ENCODE results near the gene PSMA7.
"Not testable (repeated sequence)": the region's sequence is repeated elsewhere in the genome, so short reads cannot be mapped to it uniquely, and the experiment has no call there.

Gene PSMA7

DNA sequence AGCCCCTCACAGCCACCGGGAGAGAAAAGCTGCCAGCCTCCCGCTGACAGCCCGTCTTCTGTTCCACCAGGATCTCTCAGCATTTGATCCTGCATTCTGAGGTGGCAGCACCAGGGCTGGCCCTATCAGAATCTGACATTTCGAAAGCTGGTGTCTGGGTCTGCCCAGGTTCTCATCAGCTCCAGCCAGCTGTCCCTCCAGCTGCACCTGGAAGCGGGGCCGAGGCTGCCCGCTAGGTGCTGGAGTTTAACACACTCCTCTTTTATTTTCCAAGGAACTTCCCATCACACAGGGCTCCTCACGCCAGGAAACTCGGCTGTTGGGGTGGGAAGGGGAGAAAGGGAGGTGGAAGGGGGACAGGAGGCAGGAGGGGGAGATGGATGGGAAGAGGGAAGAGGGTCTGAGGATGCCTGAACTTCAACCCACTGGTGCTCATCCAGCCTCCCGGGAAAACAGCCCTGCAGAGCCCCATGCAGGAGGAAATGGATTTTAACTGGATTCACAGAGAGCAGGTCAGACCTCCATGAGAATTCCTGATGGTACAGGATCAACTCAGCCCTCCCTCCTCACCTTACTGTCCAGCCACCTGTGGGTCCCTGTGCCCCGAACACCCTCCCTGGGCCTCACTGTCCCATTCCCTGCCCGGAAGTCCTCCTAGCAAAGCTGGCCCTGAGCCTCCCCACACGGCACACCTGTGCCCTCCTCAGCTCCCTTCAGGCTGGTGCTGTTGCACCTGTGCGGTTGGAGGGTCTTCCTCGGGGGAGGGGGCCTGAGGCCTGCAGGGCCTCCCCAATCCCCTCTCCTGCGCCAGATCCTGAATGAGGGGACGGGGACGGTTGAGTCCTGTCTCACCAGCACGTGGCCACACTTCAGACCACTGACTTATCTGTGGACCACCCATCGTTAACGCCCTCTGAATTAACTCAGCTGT, 24.8 kb downstream of the PSMA7 start:
- DNase-seq: no peak

DNA sequence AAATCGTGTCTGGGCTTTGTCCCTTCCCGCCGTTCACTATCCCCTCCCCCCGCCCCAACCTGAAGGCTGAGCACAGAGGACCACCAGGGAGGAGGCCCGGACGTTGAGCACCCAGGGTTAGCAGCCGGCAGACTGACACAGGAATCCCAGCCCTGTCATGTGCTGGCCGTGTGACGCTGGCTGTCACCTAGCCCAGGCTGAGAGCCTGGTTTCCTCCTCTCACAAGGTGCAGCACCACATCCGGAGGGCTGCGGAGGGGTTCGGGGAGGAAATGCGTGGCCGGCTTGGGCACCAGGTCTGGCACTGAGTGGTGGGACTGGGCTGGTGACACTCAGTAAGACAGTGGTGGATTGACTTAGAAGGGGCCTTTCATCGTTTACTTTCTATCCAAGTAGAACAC, 25.5 kb downstream of the PSMA7 start:
- DNase-seq: peak; percentile 77

DNA sequence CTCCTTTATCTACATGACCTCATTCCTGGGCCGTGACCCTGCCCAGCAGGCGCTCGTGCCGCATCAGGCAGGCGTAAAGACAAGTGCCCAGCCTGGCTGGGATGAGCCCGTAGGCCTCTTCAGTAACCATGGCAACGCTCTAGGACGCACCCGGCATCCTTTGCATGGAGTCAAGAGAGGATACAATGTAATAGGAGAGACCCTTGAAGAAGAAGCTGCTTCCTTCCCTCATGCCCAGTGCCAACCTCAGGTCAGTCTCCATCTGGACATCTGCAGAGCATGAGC, 25.9 kb downstream of the PSMA7 start:
- no peak for DNase-seq

DNA sequence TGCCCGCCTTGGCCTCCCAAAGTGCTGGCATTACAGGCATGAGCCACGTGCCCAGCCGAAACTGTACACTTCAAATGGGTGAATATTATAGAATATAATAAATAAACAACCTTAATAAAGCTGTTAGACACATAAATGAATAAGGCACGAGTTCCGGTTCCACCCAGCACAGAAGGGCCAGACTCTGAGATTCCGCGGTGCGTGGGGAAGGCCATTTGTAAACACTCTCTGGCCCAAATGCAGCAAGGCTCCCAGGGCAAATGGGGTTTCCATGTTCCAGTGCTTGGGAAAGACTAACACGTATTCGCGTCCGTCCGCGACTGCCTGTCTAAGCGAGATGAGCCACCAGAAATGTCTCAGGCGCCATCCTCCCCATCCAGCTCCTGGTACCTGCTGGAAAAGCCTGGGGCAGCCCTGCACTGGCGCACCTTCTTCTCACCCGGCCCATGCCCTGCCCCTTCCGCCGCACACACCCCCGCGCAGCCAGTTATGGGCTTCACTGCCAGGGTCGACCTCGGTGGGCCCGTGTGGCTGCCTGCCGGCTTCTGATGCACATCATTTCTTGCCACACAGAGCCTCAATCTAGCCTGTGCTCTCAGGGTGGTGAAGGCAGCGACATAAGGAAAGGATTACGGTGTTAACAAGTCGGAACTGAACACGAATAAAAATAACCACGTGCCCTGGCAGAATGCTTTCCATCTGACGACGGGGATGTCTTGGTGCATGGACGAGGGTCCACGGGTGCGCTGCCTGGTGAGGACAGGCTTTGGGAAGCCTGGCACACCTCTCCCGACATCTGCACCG, 26.4 kb downstream of the PSMA7 start:
- no peak for DNase-seq

DNA sequence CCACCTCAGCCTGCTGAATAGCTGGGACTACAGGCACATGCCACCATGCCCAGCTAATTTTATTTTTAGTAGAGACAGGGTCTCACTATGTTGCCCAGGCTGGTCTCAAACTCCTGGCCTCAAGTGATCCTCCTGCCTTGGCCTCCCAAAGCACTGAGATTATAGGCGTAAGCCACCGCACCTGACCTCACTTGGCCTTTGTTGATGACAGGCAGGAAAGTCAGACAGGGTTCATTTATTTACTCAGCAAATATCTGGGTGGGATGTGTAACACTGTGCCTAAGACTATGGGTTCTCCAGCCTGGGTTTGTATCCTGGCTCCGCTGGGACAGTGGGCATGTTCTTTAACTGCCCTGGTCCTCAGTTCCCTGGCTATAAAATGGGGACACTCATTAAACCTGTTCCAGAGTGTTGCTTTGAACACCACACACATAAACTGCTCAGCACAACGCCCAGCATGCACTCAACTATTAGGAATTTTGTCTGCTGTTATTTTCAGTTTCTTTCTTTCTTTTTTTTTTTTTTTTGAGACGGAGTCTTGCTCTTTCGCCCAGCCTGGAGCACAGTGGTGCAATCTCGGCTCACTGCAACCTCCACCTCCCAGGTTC, 27.3 kb downstream of the PSMA7 start:
- not testable (repeated sequence) for DNase-seq

DNA sequence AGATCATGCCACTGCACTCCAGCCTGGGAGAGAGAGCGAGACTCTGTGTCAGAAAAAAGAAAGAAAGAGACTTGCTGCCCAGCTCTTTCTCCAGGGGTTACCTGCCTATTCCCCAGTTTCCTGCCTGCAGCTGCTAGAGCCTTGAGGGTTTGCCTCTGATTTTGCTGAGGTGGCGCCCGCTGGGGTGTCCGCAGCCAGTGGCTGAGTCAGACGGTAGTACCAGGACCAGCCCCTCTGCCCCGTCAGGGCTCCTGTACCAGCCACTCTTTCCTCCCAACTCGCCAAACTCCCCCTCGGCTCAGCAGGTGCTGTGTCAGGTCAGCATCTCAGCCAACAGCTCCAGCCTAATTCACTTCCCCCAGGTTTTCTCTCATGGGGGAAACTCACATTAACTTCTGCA, 28.3 kb downstream of the PSMA7 start:
- DNase-seq: no peak

DNA sequence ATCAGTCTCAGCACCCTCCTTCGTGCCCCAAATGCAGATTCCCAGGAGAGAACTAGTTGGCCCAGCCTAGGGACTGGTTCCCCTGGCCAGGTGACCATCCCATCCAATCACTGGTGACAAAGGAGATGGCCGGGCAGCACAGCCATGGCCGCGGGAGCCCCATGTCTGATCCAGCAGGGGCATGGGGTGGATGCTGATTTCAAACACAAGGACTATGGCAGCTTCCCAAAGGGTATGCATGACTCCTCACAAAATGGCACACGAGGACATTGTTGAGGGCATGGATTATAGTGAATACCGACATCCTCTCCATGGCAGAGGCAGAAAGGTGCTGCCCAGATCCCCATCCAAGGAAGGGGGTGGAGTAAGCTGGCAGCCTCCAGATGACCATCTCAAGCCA, 30.8 kb downstream of the PSMA7 start:
- DNase-seq: no peak

DNA sequence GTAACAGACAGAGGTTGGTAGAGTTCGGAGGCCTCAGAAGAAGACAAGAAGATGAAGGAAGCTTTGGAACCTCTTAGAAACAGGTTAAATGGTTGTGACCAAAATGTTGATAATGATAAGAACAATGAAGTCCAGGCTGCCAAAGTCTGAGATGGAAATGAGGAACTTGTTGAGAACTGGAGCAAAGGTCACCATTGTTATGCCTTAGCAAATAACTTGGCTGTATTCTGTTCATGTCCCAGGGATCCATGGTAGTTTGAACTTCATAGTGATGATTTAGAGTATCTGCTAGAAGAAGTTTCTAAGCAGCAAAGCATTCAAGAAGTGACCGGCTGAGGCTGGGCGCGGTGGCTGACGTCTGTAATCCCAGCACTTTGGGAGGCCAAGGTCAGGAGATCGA, 32.0 kb downstream of the PSMA7 start:
- DNase-seq: no peak

DNA sequence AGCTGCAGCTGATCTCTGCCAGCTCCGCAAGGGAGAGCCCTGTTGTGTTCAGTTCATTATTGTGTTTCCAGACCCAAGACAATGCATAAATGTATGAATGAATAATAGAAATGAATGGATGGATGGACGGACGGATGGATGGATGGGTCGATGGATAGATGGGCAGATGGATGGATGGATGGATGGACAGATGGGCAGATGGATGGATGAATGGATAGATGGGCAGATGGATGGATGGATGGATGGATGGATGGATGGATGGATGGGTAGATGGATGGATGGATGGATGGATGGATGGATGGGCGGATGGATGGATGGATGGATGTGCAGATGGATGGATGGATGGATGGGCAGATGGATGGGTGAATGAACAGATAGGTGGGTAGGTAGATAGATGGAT, 37.6 kb downstream of the PSMA7 start:
- no peak for DNase-seq

DNA sequence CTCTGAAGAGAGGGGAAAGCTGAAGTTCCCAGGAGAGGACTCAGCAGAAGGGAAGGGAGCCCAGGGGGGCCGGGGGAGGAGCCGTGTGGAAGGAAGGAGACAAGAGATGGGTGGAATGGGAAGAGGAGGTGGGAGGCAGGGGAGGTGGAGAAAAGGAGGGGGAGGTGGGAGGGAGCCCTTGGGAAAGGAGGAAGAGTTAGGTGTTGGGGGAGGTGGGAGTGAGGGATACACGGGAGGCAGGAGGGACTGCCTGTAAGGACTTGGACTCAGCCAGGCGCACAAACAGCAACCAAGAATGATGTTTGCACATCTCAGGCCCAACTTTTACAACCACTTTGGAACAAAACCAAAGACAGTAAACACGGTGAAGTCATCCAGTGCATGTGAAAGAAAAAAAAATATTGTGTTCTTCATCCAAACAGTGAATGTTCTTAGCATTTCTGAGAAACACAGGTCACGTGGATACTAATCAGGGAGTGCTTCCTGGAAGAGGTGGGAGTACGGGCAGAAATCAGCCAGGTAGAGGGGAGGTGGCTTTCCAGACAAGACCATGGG, 38.3 kb downstream of the PSMA7 start:
- no peak for DNase-seq

DNA sequence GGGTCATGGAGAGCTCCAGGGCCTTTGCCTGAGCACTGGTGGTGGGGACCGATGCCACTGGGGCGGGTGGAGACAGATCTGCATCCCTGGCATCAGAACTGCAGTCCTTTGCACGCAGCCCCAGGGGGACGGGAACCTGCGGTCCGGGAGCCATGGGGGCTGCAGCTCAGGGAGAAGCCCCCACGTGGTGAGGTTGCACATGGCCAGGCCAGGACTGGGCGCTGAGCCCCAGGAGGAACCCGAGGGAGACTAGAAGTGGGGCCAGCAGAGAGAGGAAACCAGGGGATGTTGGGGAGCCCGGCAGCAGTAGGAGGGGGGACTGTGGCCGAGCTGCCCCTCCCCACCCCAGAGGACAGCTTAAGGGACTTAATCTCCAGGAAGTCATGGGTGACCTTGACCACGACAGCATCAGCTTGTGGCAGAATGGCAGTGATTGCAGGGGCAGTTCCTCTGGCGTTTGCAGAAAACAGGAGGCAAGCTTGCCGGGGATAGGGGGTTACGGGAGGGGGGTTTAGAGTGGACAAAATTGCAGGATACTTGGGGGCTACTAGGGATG, 38.9 kb downstream of the PSMA7 start:
- no peak for DNase-seq

DNA sequence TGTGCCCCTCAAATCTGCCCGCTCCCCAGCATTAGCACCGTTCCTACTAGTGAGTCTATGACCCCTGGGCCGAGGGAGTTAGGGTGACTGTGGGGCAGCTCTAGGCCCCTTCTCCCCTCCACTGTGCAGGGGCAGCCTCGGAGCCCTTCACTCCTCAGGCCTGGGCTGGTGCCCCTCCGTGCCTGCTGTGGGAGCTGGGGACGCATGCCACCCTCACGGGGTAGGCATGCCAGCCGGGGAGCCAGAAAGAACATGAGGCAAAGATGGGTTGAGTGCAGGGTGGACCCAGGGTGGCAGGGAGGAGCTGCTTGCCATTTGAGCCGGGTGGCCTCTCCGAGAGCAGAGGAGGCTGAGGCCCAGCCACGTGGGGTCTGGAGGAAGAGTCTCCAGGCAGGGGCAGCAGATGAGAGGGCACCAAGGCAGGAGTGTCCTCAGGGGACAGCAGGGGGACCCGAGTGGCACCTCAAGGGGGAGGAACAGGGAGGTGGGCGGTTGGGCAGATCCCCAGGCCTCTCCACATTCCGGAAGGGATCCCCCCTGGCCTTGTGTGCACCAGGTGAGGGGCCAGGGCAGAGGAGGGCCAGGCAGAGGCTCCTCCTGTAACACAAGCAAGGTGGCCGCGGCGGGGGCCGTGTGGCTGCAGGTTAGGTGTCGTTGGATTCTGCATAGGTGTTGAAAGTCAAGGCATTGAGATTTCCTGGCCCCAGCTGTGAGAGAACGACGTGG, 39.5 kb downstream of the PSMA7 start:
- DNase-seq: no peak

DNA sequence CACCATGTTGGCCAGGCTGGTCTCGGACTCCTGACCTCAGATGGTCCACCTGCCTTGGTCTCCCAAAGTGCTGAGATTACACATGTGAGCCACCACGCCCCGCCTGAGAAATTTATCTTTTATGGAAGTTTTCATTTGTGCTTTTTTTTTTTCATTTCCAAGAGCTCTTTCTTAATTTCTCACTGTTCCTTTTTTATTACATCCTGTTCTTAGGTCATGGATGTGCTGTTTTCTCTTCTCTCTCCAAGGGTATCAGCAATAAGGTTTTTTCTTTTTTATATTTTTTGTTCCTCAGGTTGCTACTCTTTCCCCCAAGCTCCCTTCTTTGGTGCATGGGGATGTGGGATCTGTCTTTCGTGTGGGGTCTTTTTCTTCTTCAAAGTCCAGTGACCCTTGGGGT, 42.1 kb downstream of the PSMA7 start:
- no peak for DNase-seq

DNA sequence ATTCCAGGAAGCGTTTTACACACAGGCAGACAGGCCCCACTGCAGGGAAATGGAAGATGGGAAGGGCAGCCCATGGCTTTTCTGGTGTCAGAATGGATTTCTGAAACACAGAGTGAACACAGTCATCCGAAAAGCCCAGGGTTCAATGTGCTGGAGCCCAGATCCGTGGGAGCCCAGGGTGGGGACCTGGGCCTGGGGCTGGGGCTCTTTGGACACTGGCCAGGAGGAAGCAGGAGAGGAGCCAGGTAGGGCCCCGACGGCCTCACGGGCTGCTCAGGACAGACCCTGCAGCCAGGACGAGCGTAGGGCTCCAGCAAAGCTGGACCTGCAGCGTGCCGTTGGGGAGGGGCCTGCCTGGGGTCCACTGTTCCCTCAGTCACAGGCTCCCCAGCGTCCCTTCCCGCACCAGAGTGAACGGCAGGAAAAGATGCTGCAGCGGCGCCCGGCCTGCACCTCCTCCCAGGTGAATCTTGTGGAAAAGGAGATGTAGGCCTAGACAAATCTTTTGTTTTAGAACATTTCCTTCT, 45.2 kb downstream of the PSMA7 start:
- no peak for DNase-seq

DNA sequence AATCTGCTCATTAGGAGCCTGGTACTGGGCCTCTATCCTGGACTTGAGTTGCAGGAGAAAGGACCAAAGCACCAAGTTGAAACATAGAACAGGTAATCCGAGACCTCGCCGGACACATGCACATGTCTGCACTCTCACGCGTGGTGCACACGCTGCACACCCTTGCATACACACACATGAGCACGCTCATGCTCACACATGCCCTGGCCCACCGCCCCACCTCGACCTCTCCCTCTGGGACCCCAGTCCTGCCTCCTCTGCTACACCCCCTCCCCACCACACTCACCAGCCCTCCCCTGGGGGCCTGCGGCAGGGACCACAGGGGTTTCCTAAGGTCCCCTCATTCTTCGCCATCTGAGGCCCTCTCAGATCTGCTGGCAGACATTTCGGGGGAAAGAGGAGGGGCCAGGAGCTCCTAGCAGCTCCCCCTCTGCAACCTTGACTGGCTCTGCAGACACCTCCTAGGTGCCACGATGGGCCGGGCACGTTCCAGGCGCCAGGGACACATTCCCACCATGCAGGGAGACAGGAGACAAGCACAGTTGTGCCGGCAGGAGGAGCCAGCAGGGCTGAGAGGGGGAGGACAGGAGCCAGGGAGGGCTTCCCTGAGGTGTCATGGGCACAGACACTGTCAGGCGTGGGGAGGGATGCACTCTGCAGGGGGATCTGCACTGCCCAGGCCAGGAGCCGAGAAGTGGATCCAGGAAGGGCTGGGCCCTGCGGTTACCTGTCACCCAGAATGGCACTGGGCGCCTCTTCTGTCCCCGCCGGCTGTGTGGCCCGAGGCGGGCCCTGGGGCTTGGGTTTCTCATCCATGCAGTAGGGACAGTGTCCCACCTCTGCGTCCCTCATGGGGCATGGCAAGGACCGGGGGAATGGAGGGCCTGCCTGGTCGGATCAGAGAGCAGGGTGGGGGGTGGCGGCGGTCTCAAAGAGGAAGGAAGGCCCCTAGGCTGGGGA, 46.5 kb downstream of the PSMA7 start:
- DNase-seq: no peak

DNA sequence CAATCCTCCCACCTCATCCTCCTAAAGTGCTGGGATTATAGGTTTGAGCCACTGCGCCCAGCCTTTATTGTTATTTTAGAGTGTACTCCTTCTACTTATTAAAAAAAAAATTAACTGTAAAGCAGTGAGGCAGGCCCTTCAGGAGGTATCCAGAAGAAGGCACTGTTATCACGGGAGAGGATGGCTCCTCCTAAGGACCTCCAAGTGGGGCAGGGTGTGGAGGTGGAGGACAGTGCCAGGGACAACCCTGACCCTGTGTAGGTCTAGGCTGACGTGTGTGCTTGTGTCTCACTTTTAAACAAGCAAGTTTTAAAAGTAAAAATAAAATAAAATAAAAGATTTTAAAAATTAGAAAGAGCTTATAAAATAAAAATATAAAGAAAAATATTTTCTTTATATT, 53.8 kb downstream of the PSMA7 start:
- no peak for DNase-seq

DNA sequence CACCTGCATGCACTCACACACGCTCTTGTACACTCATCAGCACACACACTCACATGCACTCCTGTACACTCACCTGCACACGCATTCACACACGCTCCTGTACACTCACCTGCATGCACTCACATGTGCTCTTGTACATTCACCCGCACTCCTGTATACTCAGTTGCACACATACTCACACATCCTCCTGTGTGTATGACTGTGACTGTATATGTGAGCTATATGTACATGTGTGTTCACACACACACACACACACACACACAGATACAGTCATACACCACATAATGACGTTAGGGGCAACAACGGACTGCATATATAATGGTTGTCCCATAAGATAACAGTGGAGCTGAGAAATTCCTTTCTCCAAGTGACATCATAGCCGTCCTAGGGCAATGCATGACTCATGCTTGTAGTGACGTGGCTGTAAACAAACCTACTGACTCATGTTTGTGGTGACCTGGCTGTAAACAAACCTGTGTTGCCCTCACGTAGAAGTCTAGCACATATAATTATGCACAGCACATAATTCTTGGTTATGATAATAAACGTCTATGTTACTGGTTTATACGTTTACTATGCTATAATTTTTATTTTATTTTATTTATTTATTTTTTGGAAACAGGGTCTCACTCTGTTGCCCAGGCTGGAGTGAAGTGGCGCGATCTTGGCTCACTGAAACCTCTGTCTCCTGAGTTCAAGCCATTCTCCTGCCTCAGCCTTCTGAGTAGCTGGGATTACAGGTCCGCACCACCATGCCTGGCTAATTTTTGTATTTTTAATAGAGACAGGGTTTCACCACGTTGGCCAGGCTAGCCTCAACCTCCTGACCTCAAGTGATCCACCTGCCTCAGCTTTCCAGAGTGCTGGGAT, 54.7 kb downstream of the PSMA7 start:
- no peak for DNase-seq

DNA sequence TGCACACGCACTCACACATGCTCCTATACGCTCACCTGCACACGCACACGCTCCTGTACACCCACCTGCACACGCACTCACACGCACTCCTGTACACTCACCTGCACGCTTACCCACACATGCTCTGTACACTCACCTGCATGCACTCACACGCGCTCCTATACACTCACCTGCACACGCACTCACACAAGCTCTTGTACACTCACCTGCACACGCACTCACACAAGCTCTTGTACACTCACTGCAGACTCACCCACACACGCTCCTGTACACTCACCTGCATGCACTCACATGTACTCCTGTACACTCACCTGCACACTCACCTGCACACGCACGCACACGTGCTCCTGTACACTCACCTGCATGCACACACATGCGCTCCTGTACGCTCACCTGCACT, 55.6 kb downstream of the PSMA7 start:
- DNase-seq: no peak

DNA sequence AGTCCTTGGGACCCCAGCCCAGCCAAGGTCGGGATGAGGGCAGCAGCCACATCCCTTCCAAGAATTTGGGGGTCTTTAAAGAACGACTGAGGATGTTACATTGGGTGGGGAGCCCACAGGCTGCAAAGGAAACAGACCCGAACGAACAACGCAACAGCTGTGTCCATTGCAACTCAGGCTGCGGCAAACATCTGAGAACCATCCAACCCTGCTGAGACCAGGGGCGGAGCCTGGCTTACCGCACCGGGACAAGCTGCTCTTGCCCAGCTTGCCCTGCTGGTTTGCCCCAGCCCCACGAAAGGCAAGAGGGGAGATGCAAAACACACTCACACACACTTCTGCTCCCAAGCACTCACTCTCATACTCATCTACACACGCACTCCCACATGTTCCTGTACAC, 56.0 kb downstream of the PSMA7 start:
- DNase-seq: no peak
